A549 treated with CpdA at 1 μM for 4 hours (cell line): ENCODE measurements around the gene ADCY1. TPM values are rescaled to one million over a fixed set of nuclear protein-coding genes. Genes with fewer than 3 reads are reported as not detected.

ENCODE experiments used
- total RNA-seq: library from RNA; stranded (reverse); fragments of 200-300 nt; extraction: Qiagen RNA extraction; gene quantifications from 5 replicates; pipeline ENCODE4 v1.2.3, GENCODE V29; 2022; ENCODE audit warnings: low read depth

The ADCY1 gene
- total RNA-seq: 2.0 to 2.7 TPM (median 2.2 TPM) in 5 replicates

DNA sequence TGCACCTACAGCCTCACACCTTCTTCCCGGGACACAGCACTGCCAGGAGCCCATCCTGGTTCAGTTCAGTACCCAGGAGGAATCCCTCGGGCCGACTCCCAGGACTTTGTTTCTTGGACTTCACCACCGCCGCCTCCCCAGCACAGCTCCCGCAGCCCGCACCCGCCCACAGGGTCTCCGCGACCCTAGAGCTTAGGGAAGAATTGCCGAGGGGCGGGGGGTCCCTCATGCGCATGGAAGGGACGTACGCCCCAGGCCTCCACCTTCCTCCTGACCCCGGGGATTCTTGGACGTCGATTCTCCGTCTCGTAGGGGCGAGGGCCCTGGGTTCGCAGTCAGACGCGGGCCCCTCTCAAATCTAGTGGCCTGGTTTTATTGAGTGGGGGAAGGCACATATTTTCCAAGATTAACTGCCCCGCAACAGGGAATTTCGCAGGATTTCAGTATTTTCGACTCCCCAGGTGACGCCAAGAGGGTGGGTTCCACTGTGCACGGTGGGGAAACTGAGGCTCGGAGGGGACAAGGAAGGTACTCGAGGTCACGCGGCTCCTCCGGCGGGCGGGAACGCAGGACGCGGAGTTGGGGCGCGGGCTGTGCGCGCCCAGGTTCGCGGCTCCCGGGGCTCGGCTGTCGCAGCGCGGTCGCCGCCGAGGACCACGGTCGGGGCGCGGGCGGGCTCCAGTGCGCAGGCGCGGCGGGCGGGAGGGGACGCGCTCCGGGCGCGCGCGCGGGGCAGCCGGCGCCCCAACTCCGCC, at the start of gene ADCY1:
Gene ADCY1 (plus strand): TSS at position 708 of the 755 bp plus-strand sequence. CDS start 176 bp downstream, outside the sequence.

